GM18526 (cell line): ENCODE measurements around the gene CLIP1.

Source experiments
- POLR2A ChIP-seq: IDR thresholded peaks from 3 replicates; pipeline ENCODE4 v1.6.1; 2011; ENCODE audit not compliant: insufficient read length; ENCODE audit errors: extremely low read depth

CLIP1 gene

GRCh38 chr12:122395319-122395718 lies 27.1 kb downstream of the CLIP1 start:
- TF ChIP-seq POLR2A, result no peak

- TF ChIP-seq POLR2A, result no peak
Observed at GRCh38 chr12:122394626-122395194, 27.8 kb downstream of the CLIP1 start.

- no peak for TF ChIP-seq POLR2A
Observed at GRCh38 chr12:122393817-122394216, 28.7 kb downstream of the CLIP1 start.

- no peak for TF ChIP-seq POLR2A
Observed at GRCh38 chr12:122392411-122392810, 30.1 kb downstream of the CLIP1 start.

- no peak for TF ChIP-seq POLR2A
Observed at GRCh38 chr12:122389677-122390076, 32.8 kb downstream of the CLIP1 start.

- no peak for TF ChIP-seq POLR2A
Observed at GRCh38 chr12:122387887-122388286, 34.6 kb downstream of the CLIP1 start.

GRCh38 chr12:122385171-122386016 lies 37.1 kb downstream of the CLIP1 start:
- no peak for TF ChIP-seq POLR2A

- no peak for TF ChIP-seq POLR2A
Observed at GRCh38 chr12:122382919-122383350, 39.5 kb downstream of the CLIP1 start.

- no peak for TF ChIP-seq POLR2A
Observed at GRCh38 chr12:122381021-122381420, 41.4 kb downstream of the CLIP1 start.

GRCh38 chr12:122374707-122375106 lies 47.8 kb downstream of the CLIP1 start:
- no peak for TF ChIP-seq POLR2A

GRCh38 chr12:122371475-122372045 lies 50.9 kb downstream of the CLIP1 start:
- TF ChIP-seq POLR2A, result no peak

GRCh38 chr12:122368361-122369073 lies 54.0 kb downstream of the CLIP1 start:
- no peak for TF ChIP-seq POLR2A

- TF ChIP-seq POLR2A, result no peak
Observed at GRCh38 chr12:122366685-122367475, 55.6 kb downstream of the CLIP1 start.

GRCh38 chr12:122363782-122364181 lies 58.7 kb downstream of the CLIP1 start:
- TF ChIP-seq POLR2A, result no peak

GRCh38 chr12:122362755-122363154 lies 59.7 kb downstream of the CLIP1 start:
- no peak for TF ChIP-seq POLR2A

GRCh38 chr12:122356192-122356635 lies 66.3 kb downstream of the CLIP1 start:
- no peak for TF ChIP-seq POLR2A
